Activated CD8-positive, alpha-beta memory T cell treated with anti-CD3 and anti-CD28 coated beads, Interleukin-2, amount 50 U/mL, for 1 hour (primary cell): ENCODE results near the gene P2RY8.
"Not testable (repeated sequence)": the region's sequence is repeated elsewhere in the genome, so short reads cannot be mapped to it uniquely, and the experiment has no call there.

ENCODE experiments used
- DNase-seq: peaks from one replicate; pipeline ENCODE4 v3.0.0-alpha.2; 2020; ENCODE audit errors: extremely low read depth

P2RY8 gene

DNA sequence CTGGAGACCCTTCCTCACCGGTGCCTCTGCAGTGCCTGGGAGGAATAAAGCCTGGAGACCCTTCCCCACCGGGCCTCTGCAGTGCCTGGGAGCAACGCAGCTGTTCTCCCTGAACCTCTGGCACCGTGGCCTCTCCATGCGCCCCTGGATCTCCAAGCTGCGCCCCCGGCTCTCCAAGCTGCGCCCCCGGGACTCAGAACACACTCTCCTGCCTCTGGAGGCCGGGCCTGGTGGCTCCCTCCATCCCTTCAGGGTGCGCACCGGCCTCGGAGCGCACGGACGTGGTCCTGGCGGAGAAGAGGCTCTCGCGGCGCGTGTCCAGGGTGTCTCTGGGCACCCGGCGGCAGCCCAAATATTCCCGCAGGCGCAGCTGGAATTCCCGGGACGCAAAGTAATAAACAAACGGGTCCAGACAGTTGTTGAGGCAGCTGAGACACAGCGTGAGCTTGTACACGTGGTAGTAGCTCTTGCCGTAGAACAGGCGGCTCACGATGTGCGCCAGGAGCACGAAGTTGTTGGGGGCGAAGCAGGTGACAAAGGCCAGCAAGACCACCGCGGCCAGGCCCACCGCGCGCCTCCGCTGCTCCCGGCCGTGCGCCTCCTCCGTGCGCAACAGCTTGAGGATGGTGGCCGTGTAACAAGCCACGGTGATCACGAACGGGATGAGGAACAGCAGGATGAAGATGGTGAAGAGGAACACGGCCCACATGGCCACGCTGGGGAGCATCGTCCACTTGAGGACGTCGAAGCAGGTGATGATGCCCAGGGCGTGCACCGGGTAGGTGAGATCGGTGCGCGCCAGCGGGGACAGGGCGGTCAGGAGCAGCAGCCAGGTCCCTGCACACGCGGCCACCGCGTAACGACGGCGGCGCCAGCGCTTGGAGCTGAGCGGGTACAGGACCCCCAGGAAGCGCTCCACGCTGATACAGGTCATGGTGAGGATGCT is 71.4 kb downstream of the P2RY8 start:
- no peak for DNase-seq

DNA sequence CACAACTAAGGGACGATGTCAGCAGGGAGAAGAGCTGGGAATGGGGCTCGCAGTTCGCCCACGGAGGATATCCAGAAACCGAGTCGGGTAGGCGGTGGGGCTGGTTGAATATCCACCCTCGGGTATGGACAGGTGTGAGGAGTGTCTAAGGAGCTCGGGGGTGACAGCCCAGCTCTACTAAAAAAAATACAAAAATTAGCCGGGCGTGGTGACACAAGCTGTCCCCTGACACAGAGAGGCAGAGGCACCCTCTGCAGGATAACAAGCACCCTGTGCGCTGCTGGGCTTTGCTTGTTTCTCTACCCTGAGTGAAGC is 72.1 kb downstream of the P2RY8 start:
- DNase-seq = no peak

DNA sequence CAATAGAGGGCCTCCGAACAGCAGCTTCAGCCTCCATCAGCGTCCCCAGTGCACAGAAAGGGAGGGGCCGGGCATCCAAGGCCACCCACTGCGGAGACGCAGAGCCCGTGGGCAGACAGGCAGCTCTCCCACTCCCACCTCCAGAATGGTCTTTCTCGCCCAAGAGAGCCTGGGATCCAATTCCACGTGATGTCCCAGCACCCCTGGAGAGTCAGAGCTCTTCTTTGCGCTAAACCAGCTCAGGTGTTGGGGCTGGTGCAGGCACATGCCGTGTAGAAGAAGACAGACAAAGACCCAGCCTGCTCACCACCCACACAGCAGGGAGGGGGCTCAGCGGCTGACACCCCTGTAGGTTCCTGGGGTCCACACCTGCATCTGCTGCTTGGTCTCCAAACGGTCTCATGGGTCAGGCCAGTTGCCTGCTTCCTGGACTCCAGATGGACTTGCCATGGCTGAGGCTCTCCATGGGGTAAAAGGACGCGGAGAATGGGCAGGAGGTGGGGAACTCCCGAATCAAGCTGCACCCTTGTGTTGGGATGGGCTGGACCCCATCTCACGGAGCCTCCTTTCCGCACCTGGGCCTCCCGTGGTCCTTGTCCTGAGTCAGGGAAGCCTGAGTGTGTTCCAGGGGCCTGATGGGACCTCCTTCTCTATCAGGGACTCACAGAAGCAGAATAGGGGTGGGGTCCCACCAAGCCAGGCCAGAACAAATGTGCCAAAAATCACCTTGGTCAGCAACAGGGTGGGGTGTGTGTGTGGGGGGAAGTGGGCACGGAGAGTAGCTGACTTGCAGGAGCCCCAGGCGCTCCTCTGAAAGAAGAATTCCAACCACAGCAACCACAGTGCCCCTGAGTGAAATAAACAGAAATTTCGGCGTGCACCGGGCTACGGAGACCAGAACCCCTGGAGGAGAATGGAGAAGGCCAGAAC is 72.7 kb downstream of the P2RY8 start:
- no peak for DNase-seq

DNA sequence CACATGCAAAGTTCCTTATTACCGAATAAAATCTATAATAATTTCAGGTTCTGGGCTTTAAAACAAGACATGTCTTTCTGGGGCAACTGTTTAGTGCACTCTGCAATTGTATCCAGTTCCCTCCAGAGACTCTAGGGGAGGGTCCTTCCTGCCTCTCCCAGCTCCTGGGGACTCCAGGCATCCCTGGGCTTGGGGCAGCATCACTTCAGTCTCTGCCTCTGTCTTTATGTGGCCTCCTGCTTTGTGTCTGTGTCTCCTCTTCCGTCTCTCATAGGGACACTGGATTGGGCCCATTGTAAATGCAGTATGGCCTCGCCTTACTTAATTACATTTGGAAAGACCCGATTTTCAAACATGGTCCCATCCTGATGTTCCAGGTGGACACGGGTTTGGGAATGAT is 73.4 kb downstream of the P2RY8 start:
- DNase-seq = no peak

DNA sequence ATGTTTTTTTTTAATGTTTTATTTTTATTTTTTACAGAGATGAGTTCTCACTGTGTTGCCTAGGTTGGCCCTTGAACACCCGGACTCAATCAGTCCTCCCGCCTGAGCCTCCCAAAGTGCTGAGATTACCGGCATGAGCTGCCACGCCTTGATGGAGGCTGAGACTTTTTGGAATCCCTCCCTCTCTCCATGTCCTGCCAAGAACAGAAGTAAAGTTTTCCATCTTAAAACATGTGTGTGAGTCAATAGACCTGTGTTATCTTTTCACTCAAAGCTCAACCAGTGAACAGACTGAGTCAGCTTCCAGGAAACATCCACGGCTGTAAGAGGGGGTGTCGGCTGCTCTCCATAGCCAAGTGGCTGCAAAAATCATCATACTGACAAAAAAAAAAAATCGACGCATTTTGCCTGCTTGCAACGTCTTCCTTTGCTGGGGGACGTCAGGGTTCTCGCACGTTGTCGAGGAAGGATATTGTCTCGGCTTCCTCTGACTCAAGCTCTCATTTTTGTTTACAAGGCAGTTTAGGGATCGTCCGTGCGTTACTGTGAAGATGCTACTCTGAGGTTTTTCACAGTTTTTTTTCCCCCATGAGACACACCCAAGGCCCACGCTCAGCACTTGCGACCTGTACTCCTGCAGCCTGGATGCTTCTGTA is 74.3 kb downstream of the P2RY8 start:
- peak; percentile 69 for DNase-seq

DNA sequence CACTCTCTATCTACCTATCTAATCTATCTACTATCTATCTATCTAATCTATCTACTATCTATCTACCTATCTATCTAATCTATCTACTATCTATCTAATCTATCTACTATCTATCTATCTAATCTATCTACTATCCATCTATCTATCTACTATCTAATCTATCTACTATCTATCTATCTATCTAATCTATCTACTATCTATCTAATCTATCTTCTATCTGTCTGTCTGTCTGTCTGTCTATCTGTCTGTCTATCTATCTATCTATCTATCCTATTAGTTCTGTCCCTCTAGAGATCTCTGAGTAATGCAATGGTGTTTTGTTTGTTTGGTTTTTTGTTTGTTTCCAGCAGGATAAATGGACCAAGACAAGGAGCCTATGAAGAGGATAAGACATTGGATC is 74.9 kb downstream of the P2RY8 start:
- DNase-seq = no peak

DNA sequence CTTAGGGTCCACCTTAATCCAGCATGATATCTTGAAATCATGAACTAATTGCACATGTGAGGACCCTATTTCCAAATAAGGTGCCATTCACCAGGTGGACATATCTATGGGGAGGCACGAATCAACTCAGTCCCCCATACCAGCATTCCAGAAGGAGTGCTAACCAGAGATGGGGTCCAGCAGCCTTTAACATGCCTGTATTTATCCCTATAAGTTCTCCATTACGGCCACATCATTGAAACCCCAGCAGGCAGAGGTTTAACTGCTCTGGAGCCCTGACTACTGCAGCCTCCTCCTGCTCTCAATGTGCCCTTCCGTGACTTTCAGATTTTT is 81.1 kb downstream of the P2RY8 start:
- DNase-seq = no peak

DNA sequence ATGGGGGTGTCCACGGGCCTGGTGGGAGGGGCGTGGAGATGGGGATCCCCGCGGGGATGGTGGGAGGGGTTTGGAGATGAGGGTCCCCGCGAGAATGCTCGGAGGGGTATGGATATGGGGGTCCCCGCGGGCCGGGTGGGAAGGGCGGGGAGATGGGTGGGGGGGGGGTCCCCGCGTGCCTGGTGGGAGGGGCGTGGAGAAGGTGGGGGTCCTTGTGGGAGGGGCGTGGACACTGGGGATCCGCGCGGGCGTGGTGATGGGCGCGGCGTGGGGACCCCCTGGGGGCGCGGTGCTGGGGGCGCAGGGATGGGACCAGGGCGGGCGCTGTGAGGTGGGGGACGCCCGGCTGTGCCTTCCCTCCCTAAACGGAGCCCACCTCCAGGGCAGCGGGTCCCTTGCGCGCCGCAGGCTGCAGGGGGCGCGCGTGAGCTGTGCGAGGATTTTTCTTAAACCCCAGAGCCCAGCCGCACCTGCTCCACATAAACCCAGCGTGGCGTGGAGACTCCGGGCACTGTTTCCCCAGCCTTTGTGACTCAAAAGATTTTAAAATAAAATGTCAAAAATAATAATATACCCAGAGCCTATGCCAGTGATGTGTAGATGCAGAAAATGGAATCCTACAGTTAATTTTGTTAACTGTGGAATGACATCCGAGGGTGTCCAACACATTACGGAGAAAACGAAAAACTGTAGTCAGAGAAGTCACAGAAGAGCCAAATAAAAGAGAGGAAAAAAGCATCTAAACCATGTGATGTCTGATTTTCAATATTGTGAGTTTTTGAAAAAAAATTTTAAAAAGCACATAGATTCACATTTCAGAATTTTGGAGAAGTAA is 82.8 kb downstream of the P2RY8 start:
- DNase-seq = peak; percentile 72

DNA sequence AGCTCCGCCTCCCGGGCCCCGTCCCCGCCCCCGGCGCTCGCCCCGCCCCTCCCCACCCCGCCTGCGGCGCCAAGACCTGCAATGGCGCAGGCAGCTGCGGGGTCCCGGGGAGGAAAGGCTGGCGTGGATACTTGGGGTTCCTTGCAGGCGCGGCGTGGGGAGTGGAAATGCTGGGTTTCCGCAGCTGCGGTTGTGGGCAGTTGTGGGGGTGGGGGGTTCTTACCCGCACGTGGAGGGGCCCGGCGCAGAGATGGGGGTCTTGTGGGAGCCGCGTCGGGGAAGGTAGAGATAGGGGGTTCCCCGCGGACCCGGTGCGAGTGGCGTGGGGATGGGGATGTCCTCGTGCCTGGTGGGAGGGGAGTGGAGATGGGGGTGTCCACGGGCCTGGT is 83.6 kb downstream of the P2RY8 start:
- peak; percentile 70 for DNase-seq

DNA sequence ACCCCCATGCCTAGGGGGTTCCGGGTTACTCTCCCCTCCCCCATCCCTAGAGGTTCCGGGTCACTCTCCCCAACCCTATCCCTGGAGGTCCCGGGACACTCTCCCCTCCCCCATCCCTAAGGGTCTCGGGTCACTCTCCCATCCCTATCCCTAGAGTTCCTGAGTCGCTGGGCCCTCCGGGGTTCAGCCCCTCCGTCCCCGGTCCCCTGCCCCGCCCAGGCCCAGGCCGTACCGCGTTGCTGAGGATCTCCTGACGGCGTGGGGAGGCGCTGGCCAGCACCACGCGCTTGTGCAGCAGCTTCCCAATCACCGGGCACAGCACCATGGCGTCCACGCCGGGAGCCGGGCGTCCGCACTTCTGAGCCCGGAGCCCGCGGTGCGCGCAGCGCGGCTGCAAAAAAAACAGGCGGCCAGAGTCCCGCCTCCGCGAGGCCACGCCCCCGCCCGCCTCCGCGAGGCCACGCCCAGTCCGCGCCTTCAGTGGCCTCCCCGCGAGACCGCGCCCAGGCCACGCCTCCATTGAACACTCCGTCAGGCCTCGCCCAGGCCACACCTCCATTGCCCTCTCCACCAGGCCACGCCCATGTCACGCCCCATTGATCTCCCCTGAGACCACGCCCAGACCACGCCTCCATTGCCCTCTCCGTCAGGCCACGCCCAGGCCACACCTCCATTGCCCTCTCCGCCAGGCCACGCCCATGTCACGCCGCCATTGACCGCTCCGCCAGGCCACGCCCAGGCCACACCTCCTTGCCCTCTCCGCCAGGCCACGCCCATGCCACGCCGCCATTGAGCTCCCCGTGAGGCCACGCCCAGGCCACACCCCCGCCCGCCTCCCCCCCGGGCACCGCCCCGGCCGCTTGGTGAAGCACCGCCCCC is 84.2 kb downstream of the P2RY8 start, which contains the start of gene ASMTL:
Gene ASMTL (minus strand): TSS at position 394 of the 879 bp plus-strand sequence. CDS start 69 bp downstream, at position 325.
- peak; percentile 100 for DNase-seq

DNA sequence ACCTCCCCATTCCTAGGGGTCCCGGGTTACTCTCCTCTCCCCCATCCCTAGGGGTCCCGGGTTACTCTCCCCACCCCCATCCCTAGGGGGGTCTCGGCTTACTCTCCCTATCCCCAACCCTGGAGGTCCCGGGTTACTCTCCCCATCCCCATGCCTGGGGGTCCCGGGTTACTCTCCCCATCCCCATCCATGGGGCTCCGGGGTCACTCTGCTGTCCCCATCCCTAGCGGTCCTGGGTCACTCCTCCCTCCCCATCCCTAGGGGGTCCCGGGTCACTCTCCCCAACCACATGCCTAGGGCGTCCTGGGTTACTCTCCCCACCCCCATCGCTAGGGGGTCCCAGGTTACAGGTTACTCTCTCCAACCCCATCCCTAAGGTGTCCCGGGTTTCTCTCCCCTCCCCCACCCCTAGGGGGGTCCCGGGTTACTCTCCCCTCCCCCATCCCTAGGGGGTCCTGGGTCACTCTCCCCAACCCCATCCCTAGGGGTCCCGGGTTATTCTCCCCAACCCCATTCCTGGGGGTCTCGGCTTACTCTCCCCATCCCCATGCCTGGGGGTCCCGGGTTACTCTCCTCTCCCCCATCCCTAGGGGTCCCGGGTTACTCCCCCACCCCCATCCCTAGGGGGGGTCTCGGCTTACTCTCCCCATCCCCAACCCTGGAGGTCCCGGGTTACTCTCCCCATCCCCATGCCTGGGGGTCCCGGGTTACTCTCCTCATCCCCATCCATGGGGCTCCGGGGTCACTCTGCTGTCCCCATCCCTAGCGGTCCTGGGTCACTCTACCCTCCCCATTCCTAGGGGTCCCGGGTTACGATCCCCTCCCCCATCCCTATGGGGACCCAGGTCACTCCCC is 85.1 kb downstream of the P2RY8 start:
- no peak for DNase-seq

DNA sequence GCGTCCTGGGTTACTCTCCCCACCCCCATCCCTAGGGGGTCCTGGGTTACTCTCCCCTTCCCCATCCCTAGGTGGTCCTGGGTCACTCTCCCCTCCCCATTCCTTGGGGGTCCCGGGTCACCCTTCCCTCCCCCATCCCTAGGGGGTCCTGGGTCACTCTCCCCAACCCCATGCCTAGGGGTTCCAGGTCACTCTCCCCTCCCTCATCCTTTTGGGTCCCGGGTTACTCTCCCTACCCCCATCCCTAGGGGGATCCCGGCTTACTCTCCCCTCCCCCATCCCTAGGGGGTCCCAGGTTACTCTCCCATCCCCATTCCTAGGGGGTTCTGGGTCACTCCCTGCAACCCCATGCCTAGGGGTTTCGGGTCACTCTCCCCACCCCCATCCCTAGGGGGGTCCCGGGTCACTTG is 85.7 kb downstream of the P2RY8 start:
- DNase-seq = no peak

DNA sequence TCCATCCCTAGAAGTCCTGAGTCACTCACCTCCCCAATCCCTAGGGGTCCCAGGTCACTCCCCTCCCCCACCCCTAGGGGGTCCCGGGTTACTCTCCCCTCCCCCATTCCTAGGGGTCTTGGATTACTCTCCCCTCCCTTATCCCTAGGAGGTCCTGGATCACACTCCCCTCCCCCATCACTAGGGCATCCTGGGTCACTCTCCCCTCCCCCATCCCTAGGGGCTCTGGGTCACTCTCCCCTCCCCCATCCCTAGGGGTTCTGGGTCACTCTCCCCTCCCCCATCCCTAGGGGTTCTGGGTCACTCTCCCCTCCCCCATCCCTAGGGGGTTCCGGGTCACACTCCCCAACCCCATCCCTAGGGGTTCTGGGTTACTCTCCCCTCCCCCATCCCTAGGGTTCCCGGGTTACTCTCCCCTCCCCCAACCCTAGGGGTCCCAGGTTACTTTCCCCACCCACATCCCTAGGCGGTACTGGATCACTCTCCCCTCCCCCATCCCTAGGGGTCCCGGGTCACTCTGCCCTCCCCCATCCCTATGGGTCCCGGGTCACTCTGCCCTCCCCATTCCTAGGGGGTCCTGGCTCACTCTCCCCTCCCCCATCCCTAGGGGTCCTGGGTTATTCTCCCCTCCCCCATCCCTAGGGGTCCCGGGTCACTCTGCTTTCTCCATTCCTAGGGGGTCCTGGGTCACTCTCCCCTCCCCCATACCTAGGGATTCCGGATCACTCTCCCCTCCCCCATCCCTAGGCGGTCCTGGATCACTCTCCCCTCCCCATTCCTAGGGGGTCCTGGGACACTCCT is 86.4 kb downstream of the P2RY8 start:
- DNase-seq = no peak

DNA sequence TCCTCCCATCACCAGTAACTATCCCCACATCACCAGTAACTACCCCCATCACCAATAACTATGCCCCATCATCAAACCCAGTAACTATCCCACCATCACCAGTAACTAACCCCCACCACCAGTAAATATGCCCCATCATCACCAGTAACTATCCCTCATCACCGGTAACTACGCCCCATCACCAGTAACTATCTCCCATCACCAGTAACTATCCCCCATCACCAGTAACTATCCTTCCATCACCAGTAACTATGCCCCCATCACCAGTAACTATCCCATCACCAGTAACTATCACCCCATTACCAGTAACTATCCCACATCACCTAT is 87.2 kb downstream of the P2RY8 start:
- no peak for DNase-seq

DNA sequence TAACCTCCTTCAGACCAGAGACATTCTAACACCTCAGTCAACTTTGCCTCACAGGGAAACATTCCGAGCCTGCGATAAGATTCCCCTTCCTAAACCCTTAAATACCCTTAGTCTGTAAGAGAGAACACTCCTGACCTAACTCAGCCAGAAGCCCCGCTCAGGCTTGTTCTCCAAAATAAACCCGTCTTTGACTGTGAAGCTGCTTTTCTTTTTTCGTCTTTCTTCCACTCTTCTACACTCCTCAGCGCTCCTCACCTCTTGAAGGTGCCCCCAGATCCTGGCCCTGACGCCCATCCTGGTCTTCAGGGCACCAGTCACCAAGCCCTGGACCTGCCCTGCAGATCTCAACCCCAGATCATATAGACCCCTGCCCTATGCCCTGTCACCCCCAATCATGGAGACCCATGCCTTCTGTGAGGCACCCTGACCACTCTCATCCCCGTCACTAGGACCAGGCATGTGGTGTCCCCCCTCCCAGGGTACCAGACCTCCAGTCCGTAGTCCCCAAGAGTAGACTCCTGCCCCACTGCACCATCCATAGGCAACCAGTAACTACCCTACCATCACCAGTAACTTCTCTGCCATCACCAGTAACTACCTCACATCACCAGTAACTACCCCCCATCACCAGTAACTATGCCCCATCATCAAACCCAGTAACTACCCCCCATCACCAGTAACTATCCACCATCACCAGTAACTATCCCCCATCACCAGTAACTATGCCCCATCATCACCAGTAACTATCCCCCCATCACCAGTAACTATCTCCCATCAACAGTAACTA is 87.8 kb downstream of the P2RY8 start:
- no peak for DNase-seq

DNA sequence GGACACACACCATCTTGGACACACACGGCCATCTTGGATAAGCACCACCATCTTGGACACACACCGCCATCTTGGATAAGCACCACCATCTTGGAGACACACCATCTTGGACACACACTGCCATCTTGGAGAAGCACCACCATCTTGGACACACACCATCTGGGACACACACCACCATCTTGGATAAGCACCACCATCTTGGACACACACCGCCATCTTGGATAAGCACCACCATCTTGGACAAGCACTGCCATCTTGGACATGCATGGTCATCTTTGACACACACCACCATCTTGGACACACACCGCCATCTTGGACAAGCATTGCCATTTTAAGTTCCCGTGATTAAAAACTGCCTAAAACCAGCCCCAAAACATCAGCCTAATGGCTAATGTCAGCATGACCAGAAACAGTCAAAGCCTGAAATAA is 88.4 kb downstream of the P2RY8 start:
- not testable (repeated sequence) for DNase-seq

DNA sequence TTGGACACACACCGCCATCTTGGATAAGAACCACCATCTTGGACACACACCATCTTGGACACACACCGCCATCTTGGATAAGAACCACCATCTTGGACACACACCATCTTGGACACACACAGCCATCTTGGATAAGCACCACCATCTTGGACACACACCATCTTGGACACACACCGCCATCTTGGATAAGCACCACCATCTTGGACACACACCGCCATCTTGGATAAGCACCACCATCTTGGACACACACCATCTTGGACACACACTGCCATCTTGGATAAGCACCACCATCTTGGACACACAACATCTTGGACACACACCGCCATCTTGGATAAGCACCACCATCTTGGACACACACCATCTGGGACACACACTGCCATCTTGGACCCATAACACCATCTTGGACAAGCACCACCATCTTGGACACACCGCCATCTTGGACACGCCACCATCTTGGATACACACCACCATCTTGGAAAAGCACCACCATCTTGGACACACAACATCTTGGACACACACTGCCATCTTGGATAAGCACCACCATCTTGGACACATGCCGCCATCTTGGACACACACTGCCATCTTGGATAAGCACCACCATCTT is 88.9 kb downstream of the P2RY8 start:
- DNase-seq = not testable (repeated sequence)
